ENCODE results near the gene ACE2. TPM values are rescaled to one million over a fixed set of nuclear protein-coding genes. Genes with fewer than 3 reads are reported as not detected.

ACE2 gene
- polyA plus RNA-seq, 3 donors = not detected

DNA sequence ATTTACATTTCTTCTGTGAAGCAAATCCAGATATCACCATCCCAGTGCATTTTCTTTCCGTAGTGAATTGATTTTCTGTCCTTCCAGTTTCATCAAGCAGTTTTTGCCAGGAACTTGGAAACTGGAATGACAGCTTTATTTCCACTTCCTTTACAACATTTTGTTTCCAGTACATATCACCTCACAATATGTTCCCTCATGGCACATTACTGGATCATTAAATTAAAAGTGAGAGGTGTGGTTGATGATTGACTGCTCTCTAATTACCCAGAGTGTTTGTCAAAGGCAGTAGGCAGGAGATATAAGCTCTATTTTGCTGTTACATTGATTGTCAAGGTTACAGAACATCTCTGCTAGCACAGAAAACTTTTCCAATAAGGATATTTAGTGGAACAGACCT is 22.3 kb upstream of the ACE2 start:
- peaks cover 0 to 6% (median 0%) of the 10 kb centered on the region in 7 donors for H3K9me3 Mint-ChIP-seq
- peaks cover 0 to 47% (median 3%) of the 10 kb centered on the region in 3 donors for H3K27me3 Mint-ChIP-seq (ENCODE audit: low read depth in 3 of 3)
- Histone ChIP-seq H3K36me3 (replicated peaks in 1 of 2; ENCODE audit: control insufficient read depth in 1 of 2, insufficient read depth in 2 of 2, low read length in 2 of 2) (no peaks in the 10 kb centered on the region), H3K27ac (ENCODE audit: low read depth in 1 of 2, low read length in 2 of 2) (no peak overlapping the region), H3K27me3 (ENCODE audit: control insufficient read depth in 2 of 2, insufficient read depth in 2 of 2, low read length in 2 of 2) (peaks cover 0 to 87% of the 10 kb centered on the region in 2 donors), H3K4me3 (replicated peaks in 1 of 3; ENCODE audit: low read depth in 2 of 3, low read length in 3 of 3) (no peak overlapping the region), H4K20me1 (ENCODE audit: insufficient read depth, low read length) (no peaks in the 10 kb centered on the region), H3K9ac (ENCODE audit: insufficient read depth, low read length, poor library complexity, severe bottlenecking) (no peak overlapping the region), H3K4me1 (ENCODE audit: control insufficient read depth in 1 of 2, insufficient read depth in 2 of 2, low read length in 2 of 2) (no peaks in the 10 kb centered on the region), H3K9me3 (replicated peaks in 1 of 2; ENCODE audit: control insufficient read depth in 1 of 2, insufficient read depth in 1 of 2, low read length in 2 of 2) (no peaks in the 10 kb centered on the region), H2AFZ (ENCODE audit: insufficient read depth, low read depth, low read length, poor library complexity, severe bottlenecking) (no peak overlapping the region), H3K79me2 (ENCODE audit: insufficient read depth, low read length) (no peaks in the 10 kb centered on the region), H3K4me2 (replicated peaks; ENCODE audit: extremely low read depth, low read length, poor library complexity, severe bottlenecking) (no peak overlapping the region)
- H3K4me1 Mint-ChIP-seq = no peaks in the 10 kb centered on the region
- TF ChIP-seq, protein P1, sequence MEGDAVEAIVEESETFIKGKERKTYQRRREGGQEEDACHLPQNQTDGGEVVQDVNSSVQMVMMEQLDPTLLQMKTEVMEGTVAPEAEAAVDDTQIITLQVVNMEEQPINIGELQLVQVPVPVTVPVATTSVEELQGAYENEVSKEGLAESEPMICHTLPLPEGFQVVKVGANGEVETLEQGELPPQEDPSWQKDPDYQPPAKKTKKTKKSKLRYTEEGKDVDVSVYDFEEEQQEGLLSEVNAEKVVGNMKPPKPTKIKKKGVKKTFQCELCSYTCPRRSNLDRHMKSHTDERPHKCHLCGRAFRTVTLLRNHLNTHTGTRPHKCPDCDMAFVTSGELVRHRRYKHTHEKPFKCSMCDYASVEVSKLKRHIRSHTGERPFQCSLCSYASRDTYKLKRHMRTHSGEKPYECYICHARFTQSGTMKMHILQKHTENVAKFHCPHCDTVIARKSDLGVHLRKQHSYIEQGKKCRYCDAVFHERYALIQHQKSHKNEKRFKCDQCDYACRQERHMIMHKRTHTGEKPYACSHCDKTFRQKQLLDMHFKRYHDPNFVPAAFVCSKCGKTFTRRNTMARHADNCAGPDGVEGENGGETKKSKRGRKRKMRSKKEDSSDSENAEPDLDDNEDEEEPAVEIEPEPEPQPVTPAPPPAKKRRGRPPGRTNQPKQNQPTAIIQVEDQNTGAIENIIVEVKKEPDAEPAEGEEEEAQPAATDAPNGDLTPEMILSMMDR (IDR thresholded peaks at IDR 0.05) = no peak
- WGBS (ENCODE audit: insufficient coverage) = no CpG with 5 or more reads among the region's 1 CpG
- DNase-seq = no peak
- no peaks in the 10 kb centered on the region for H3K36me3 Mint-ChIP-seq
- intact Hi-C loops (cut with micrococcal nuclease) = no loop called here
- no peak overlapping the region for H3K4me3 Mint-ChIP-seq
- no peak overlapping the region for H3K27ac Mint-ChIP-seq

DNA sequence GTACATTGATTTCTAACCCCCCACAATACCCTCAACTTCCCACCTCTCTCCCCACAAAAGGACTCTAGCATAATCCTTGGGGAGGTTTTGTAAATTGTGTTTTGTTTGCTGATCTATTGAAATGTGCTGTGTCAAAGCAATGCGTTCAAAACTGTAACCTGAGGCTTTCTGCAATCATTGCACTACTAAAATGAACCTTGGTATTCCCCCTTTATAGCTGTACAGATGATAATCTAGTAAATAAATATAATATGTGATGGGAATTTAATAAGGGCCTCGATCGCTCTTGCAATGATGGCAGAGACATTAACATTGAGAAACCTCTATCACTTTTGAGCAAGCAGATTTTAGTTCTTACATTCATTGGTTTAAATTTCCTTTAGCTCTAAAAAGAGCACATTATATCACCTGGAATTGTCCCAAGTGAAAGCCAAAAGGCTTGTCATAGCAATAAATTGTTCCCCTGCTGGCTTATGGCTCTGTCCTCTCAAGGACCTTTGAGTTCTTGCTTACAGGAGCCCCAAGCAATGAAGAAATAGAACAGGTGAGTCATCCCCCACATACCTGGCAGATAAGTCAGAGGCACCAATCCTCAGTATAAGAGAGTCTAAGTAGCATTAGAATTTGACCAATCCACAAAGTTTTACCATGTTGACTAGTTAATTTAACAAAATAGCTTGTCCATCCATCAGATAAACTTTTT is 18.4 kb upstream of the ACE2 start:
- no peak overlapping the region for H3K4me2 ChIP-seq (replicated peaks; ENCODE audit: extremely low read depth, low read length, poor library complexity, severe bottlenecking)
- Mint-ChIP-seq H3K4me3 (no peak overlapping the region), H3K27me3 (ENCODE audit: low read depth in 3 of 3) (peaks cover 0 to 50% (median 3%) of the 10 kb centered on the region in 3 donors), H3K4me1 (no peaks in the 10 kb centered on the region), H3K9me3 (peaks cover 0 to 3% (median 0%) of the 10 kb centered on the region in 7 donors), H3K36me3 (no peaks in the 10 kb centered on the region), H3K27ac (no peak overlapping the region)
- no peak overlapping the region for H3K27ac ChIP-seq (ENCODE audit: low read depth in 1 of 2, low read length in 2 of 2)
- H3K9me3 ChIP-seq (replicated peaks in 1 of 2; ENCODE audit: control insufficient read depth in 1 of 2, insufficient read depth in 1 of 2, low read length in 2 of 2) = no peaks in the 10 kb centered on the region
- no peak overlapping the region for H2AFZ ChIP-seq (ENCODE audit: insufficient read depth, low read depth, low read length, poor library complexity, severe bottlenecking)
- H3K4me1 ChIP-seq (ENCODE audit: control insufficient read depth in 1 of 2, insufficient read depth in 2 of 2, low read length in 2 of 2) = no peaks in the 10 kb centered on the region
- no peak overlapping the region for H3K4me3 ChIP-seq (replicated peaks in 1 of 3; ENCODE audit: low read depth in 2 of 3, low read length in 3 of 3)
- H3K36me3 ChIP-seq (replicated peaks in 1 of 2; ENCODE audit: control insufficient read depth in 1 of 2, insufficient read depth in 2 of 2, low read length in 2 of 2) = no peaks in the 10 kb centered on the region
- TF ChIP-seq, protein P1 (IDR thresholded peaks at IDR 0.05) = no peak
- H3K9ac ChIP-seq (ENCODE audit: insufficient read depth, low read length, poor library complexity, severe bottlenecking) = no peak overlapping the region
- H4K20me1 ChIP-seq (ENCODE audit: insufficient read depth, low read length) = no peaks in the 10 kb centered on the region
- WGBS (ENCODE audit: insufficient coverage) = no CpG with 5 or more reads among the region's 3 CpGs
- peaks cover 0 to 83% of the 10 kb centered on the region in 2 donors for H3K27me3 ChIP-seq (ENCODE audit: control insufficient read depth in 2 of 2, insufficient read depth in 2 of 2, low read length in 2 of 2)
- no peaks in the 10 kb centered on the region for H3K79me2 ChIP-seq (ENCODE audit: insufficient read depth, low read length)
- intact Hi-C loops (cut with micrococcal nuclease) = no loop called here
- DNase-seq = no peak
